Measurements from ENCODE around the gene S100A13.
A peak's percentile ranks its signal among the peaks of the same experiment; 100 is the strongest.

Gene S100A13

DNA sequence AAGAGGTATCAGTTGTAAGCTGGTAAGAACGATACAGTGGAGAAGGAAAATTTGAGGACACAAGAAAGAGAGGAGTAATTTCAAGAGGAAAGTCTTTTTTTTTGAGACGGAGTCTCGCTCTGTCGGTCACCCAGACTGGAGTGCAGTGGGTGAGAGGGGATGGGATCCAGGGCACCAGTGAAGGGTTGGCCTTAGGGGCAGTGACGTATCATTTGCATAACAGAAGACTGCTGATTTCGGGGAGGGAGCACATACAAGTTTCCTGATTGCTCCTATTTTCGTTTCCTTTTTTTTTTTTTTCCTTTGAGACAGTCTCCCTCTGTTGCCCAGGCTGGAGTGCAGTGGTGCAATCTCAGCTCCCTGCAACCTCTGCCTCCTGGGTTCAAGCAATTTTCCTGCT, 4.2 kb downstream of the S100A13 start:
- H3K4me3 ChIP-seq (ENCODE audit: severe bottlenecking) = no peak overlapping the region
- H3K27me3 ChIP-seq (ENCODE audit: insufficient read depth, poor library complexity, severe bottlenecking) = no peaks in the 10 kb centered on the region
- peaks cover 43% of the 10 kb centered on the region for H3K36me3 ChIP-seq (ENCODE audit: low read depth)
- DNase-seq (ENCODE audit: low spot score) (no peak), ATAC-seq (ENCODE audit: low read depth) (no peak)
- TF ChIP-seq, protein P1, sequence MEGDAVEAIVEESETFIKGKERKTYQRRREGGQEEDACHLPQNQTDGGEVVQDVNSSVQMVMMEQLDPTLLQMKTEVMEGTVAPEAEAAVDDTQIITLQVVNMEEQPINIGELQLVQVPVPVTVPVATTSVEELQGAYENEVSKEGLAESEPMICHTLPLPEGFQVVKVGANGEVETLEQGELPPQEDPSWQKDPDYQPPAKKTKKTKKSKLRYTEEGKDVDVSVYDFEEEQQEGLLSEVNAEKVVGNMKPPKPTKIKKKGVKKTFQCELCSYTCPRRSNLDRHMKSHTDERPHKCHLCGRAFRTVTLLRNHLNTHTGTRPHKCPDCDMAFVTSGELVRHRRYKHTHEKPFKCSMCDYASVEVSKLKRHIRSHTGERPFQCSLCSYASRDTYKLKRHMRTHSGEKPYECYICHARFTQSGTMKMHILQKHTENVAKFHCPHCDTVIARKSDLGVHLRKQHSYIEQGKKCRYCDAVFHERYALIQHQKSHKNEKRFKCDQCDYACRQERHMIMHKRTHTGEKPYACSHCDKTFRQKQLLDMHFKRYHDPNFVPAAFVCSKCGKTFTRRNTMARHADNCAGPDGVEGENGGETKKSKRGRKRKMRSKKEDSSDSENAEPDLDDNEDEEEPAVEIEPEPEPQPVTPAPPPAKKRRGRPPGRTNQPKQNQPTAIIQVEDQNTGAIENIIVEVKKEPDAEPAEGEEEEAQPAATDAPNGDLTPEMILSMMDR (IDR thresholded peaks at IDR 0.05; ENCODE audit: poor library complexity, severe bottlenecking) = no peak
- peaks cover 6% of the 10 kb centered on the region for H3K4me1 ChIP-seq (ENCODE audit: insufficient read depth, poor library complexity, severe bottlenecking)
- no peak overlapping the region for H3K27ac ChIP-seq (ENCODE audit: poor library complexity, severe bottlenecking)
- no peaks in the 10 kb centered on the region for H3K9me3 ChIP-seq (ENCODE audit: severe bottlenecking)

DNA sequence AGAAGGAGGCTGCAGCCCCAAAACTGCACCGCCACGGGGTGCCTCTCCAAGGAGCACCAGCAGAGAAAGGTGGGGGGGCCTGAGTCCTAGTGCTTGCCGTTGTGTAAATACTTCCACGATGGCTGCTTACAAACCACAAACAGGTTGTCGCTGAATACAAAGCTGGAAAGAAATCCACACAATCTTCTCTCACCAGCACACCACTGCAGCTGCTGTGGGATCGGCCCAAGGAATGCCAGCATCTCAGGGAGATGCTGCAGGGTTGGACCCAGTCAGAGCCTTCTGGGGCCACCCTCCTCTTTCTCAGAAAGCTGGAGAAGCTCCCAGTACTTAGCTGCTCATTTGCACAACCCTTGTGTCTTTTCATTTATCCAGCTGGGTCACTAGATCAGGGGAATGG, 8.1 kb downstream of the S100A13 start:
- peaks cover 45% of the 10 kb centered on the region for H3K36me3 ChIP-seq (ENCODE audit: low read depth)
- no peaks in the 10 kb centered on the region for H3K9me3 ChIP-seq (ENCODE audit: severe bottlenecking)
- H3K27ac ChIP-seq (ENCODE audit: poor library complexity, severe bottlenecking) = no peak overlapping the region
- TF ChIP-seq, protein P1 (IDR thresholded peaks at IDR 0.05; ENCODE audit: poor library complexity, severe bottlenecking) = no peak
- DNase-seq (ENCODE audit: low spot score) (no peak), ATAC-seq (ENCODE audit: low read depth) (no peak)
- H3K4me3 ChIP-seq (ENCODE audit: severe bottlenecking) = no peak overlapping the region
- peaks cover 17% of the 10 kb centered on the region for H3K4me1 ChIP-seq (ENCODE audit: insufficient read depth, poor library complexity, severe bottlenecking)
- no peaks in the 10 kb centered on the region for H3K27me3 ChIP-seq (ENCODE audit: insufficient read depth, poor library complexity, severe bottlenecking)

GRCh38 chr1:153617663-153618062, 9.6 kb downstream of the S100A13 start:
- H3K27me3 ChIP-seq (ENCODE audit: insufficient read depth, poor library complexity, severe bottlenecking) = no peaks in the 10 kb centered on the region
- H3K4me1 ChIP-seq (ENCODE audit: insufficient read depth, poor library complexity, severe bottlenecking) = peaks cover 23% of the 10 kb centered on the region
- H3K9me3 ChIP-seq (ENCODE audit: severe bottlenecking) = no peaks in the 10 kb centered on the region
- TF ChIP-seq, protein P1 (IDR thresholded peaks at IDR 0.05; ENCODE audit: poor library complexity, severe bottlenecking) = peak; percentile 61
- ATAC-seq (ENCODE audit: low read depth) = peak; percentile 6; the same call in 1 of the 3 replicates
- DNase-seq (ENCODE audit: low spot score) = peak; percentile 77
- peak overlapping the region; percentile 98 for H3K27ac ChIP-seq (ENCODE audit: poor library complexity, severe bottlenecking)
- H3K4me3 ChIP-seq (ENCODE audit: severe bottlenecking) = no peak overlapping the region
- peaks cover 40% of the 10 kb centered on the region for H3K36me3 ChIP-seq (ENCODE audit: low read depth)

- Histone ChIP-seq H3K36me3 (ENCODE audit: low read depth) (peaks cover 33% of the 10 kb centered on the region), H3K4me1 (ENCODE audit: insufficient read depth, poor library complexity, severe bottlenecking) (peaks cover 23% of the 10 kb centered on the region), H3K9me3 (ENCODE audit: severe bottlenecking) (no peaks in the 10 kb centered on the region), H3K27me3 (ENCODE audit: insufficient read depth, poor library complexity, severe bottlenecking) (no peaks in the 10 kb centered on the region), H3K4me3 (ENCODE audit: severe bottlenecking) (no peak overlapping the region), H3K27ac (ENCODE audit: poor library complexity, severe bottlenecking) (peak overlapping the region; percentile 98)
- DNase-seq (ENCODE audit: low spot score) (no peak), ATAC-seq (ENCODE audit: low read depth) (0 out of 3 replicates have a peak, but pooled peaks have one; percentile 6)
- TF ChIP-seq, protein P1 (IDR thresholded peaks at IDR 0.05; ENCODE audit: poor library complexity, severe bottlenecking) = no peak
Measured at GRCh38 chr1:153616917-153617311, 10.4 kb downstream of the S100A13 start.

GRCh38 chr1:153616144-153616916, 11.0 kb downstream of the S100A13 start, which contains the start of gene S100A14:
S100A14 (minus strand) TSS chr1:153616325; CDS start chr1:153615858, 467 bp downstream.
- DNase-seq (ENCODE audit: low spot score) = peak; percentile 90
- no peaks in the 10 kb centered on the region for H3K9me3 ChIP-seq (ENCODE audit: severe bottlenecking)

More at GRCh38 chr1:153616144-153616916, 11.0 kb downstream of the S100A13 start, which contains the start of gene S100A14:
- Histone ChIP-seq H3K4me3 (ENCODE audit: severe bottlenecking) (peak within 1 kb of the TSS; percentile 49), H3K27ac (ENCODE audit: poor library complexity, severe bottlenecking) (peak within 1 kb of the TSS; percentile 98), H3K4me1 (ENCODE audit: insufficient read depth, poor library complexity, severe bottlenecking) (peaks cover 23% of the 10 kb centered on the region), H3K36me3 (ENCODE audit: low read depth) (peaks cover 33% of the 10 kb centered on the region), H3K27me3 (ENCODE audit: insufficient read depth, poor library complexity, severe bottlenecking) (no peaks in the 10 kb centered on the region)
- TF ChIP-seq, protein P1 (IDR thresholded peaks at IDR 0.05; ENCODE audit: poor library complexity, severe bottlenecking) = no peak
- ATAC-seq (ENCODE audit: low read depth) = peak; percentile 51

All from RWPE2 (cell line).